Mesenchymal stem cell (in vitro differentiated cells and primary cell): ENCODE data around the gene CYP46A1.

ENCODE experiments used
- DNase-seq: peaks from one replicate; pipeline ENCODE4 v3.0.0-alpha.2; 2013
- H2AFZ ChIP-seq: one replicate; pipeline ENCODE4 v1.6.1; 2013; ENCODE audit warnings: low read depth, mild to moderate bottlenecking, control low read depth, inconsistent platforms, low read length, moderate library complexity
- H2AK5ac ChIP-seq: 2 replicates; pipeline ENCODE4 v1.6.1; 2013; ENCODE audit warnings: low read length, moderate library complexity, mild to moderate bottlenecking, inconsistent platforms; ENCODE audit not compliant: severe bottlenecking
- H2BK120ac ChIP-seq: one replicate; pipeline ENCODE4 v1.6.1; 2013; ENCODE audit warnings: low read depth, mild to moderate bottlenecking, inconsistent platforms, low read length, moderate library complexity
- H2BK12ac ChIP-seq, 2 experiments: one replicate each; pipeline ENCODE4 v1.6.1; 2013; ENCODE audit warnings: inconsistent platforms in 2 of 2, low read length in 2 of 2, mild to moderate bottlenecking in 2 of 2, moderate library complexity in 2 of 2, control low read depth in 1 of 2
- H2BK15ac ChIP-seq: one replicate; pipeline ENCODE4 v1.6.1; 2013; ENCODE audit warnings: mild to moderate bottlenecking, low read depth, inconsistent platforms; ENCODE audit not compliant: poor library complexity, severe bottlenecking
- H2BK5ac ChIP-seq: 2 replicates; pipeline ENCODE4 v1.6.1; 2013; ENCODE audit warnings: low read depth, mild to moderate bottlenecking, low read length, control low read depth, inconsistent platforms; ENCODE audit not compliant: poor library complexity, severe bottlenecking
- H3K14ac ChIP-seq, 2 experiments: one replicate each; pipeline ENCODE4 v1.6.1; 2013; ENCODE audit warnings: inconsistent platforms in 2 of 2, low read length in 2 of 2, control low read depth in 1 of 2, mild to moderate bottlenecking in 1 of 2, moderate library complexity in 1 of 2
- H3K18ac ChIP-seq, 2 experiments: one replicate each; pipeline ENCODE4 v1.6.1; 2013; ENCODE audit warnings: inconsistent platforms in 2 of 2, low read length in 2 of 2, control low read depth in 1 of 2, low read depth in 1 of 2, mild to moderate bottlenecking in 1 of 2
- H3K23ac ChIP-seq, 2 experiments: one replicate each; pipeline ENCODE4 v1.6.1; 2013; ENCODE audit warnings: inconsistent platforms in 2 of 2, low read length in 2 of 2, mild to moderate bottlenecking in 2 of 2, moderate library complexity in 2 of 2, control low read depth in 1 of 2
- H3K27ac ChIP-seq: 2 replicates; pipeline ENCODE4 v1.5.1; 2013; ENCODE audit warnings: mild to moderate bottlenecking, moderate library complexity, low read length, control low read depth, inconsistent platforms; ENCODE audit not compliant: poor library complexity, severe bottlenecking
- H3K27me3 ChIP-seq, 2 experiments: 2 replicates each; pipeline versions ENCODE4 v1.6.1 to v1.7.0; 2013; ENCODE audit warnings: low read length in 2 of 2, mild to moderate bottlenecking in 2 of 2, moderate library complexity in 2 of 2, control low read depth in 1 of 2, inconsistent platforms in 1 of 2; ENCODE audit not compliant: control insufficient read depth in 1 of 2, insufficient read depth in 1 of 2
- H3K36me3 ChIP-seq, 2 experiments: 2 replicates each; pipeline versions ENCODE4 v1.6.1 to v1.7.0; 2013; ENCODE audit warnings: low read length in 2 of 2, control low read depth in 1 of 2, inconsistent platforms in 1 of 2, low read depth in 1 of 2, mild to moderate bottlenecking in 1 of 2; ENCODE audit not compliant: insufficient read depth in 2 of 2, control insufficient read depth in 1 of 2
- H3K4ac ChIP-seq, 2 experiments: one replicate each; pipeline ENCODE4 v1.6.1; 2013; ENCODE audit warnings: inconsistent platforms in 2 of 2, low read length in 2 of 2, mild to moderate bottlenecking in 2 of 2, moderate library complexity in 2 of 2, control low read depth in 1 of 2, low read depth in 1 of 2
- H3K4me1 ChIP-seq: 2 replicates; pipeline ENCODE4 v1.6.1; 2013; ENCODE audit warnings: low read depth, low read length, control low read depth; ENCODE audit not compliant: control insufficient read depth, insufficient read depth
- H3K4me2 ChIP-seq: 2 replicates; pipeline ENCODE4 v1.6.1; 2013; ENCODE audit warnings: low read length, mild to moderate bottlenecking, inconsistent platforms; ENCODE audit not compliant: poor library complexity, severe bottlenecking
- H3K4me3 ChIP-seq, 2 experiments: 2 replicates each; pipeline versions ENCODE4 v1.5.1 to v1.7.0; 2013; ENCODE audit warnings: low read length in 2 of 2, mild to moderate bottlenecking in 2 of 2, control low read depth in 1 of 2, low read depth in 1 of 2; ENCODE audit not compliant: insufficient read depth in 1 of 2
- H3K79me1 ChIP-seq: replicated peaks from 2 replicates; pipeline ENCODE4 v1.6.1; 2013; ENCODE audit warnings: mild to moderate bottlenecking, control low read depth, low read length, inconsistent platforms; ENCODE audit not compliant: poor library complexity, severe bottlenecking
- H3K9ac ChIP-seq: 2 replicates; pipeline ENCODE4 v1.7.0; 2013; ENCODE audit warnings: mild to moderate bottlenecking, low read length, moderate library complexity
- H3K9me3 ChIP-seq: 2 replicates; pipeline ENCODE4 v1.7.0; 2013; ENCODE audit warnings: mild to moderate bottlenecking, low read length; ENCODE audit not compliant: control insufficient read depth
- H4K8ac ChIP-seq: one replicate; pipeline ENCODE4 v1.6.1; 2013; ENCODE audit warnings: inconsistent platforms, mild to moderate bottlenecking, low read length, moderate library complexity
- H4K91ac ChIP-seq: one replicate; pipeline ENCODE4 v1.6.1; 2013; ENCODE audit warnings: mild to moderate bottlenecking, low read length, inconsistent platforms
- WGBS: methylation state at CpG from one replicate; pipeline ENCODE4 v1.1.7; 2013; ENCODE audit warnings: mixed read lengths; 5-methylcytosine and 5-hydroxymethylcytosine counted together

The CYP46A1 gene

DNA sequence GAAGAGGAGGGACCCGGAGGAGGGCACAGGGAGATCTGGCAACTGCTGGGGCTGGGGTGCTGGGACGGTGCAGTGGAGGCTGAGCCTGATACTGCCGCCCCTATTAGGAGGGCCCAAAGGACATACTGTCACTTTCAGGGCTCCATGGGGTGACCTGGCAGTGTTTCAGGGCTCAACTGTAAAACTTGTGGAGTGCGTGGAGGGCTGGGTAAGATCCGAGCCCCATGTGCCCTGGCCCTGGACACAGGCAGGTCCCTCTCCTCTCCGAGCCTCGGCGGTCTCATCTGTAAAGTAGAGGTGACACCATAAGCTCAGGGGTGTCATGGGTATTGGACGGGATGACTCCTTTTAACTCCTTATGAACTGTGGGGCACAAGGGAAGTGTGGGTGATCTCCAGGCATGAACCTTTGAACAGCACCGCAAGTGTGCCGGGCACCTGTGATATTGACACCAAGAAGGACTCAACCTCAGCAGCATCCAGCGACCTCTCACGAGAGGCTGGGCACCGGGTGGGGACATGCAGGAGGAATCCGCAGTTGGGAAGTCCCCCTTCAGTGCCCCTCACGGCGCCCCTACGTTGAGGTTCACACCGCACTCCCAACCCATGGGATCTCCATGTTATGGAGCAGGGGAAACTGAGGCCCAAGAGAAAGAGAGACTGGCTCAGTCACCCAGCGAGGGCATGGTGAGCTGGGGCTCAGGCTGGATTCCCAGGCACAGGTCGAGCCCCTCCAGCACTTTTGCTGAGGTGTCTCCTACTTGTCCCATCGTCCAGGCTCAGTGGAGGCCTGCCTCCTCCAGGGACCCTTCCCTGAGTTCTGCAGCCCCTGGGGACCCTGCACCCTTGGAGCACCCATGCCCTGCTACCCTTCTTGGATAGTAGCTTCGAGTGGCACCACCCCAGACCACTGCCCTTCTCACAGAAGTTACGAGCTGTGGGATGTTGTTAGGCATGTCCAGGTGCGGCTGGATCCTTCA, 58.7 kb downstream of the CYP46A1 start:
- Histone ChIP-seq H3K14ac (no peak overlapping the region), H3K4ac (no peak overlapping the region), H3K4me2 (no peak overlapping the region), H3K9me3 (no peaks in the 10 kb centered on the region), H2AK5ac (peak overlapping the region; percentile 37), H3K18ac (no peak overlapping the region), H3K36me3 (no peaks in the 10 kb centered on the region), H3K9ac (no peak overlapping the region), H2BK12ac (no peak overlapping the region), H3K79me1 (no peaks in the 10 kb centered on the region), H3K27ac (no peak overlapping the region), H2BK5ac (no peak overlapping the region), H2AFZ (no peak overlapping the region), H3K4me1 (peaks cover 24% of the 10 kb centered on the region), H4K8ac (no peak overlapping the region), H2BK120ac (no peak overlapping the region), H3K4me3 (no peak overlapping the region), H4K91ac (no peak overlapping the region), H3K23ac (no peak overlapping the region), H2BK15ac (no peak overlapping the region), H3K27me3 (peaks cover 0 to 6% of the 10 kb centered on the region in 2 experiments)
- WGBS: 93% methylated on average over 25 of the region's 25 CpGs
- no peak for DNase-seq

DNA sequence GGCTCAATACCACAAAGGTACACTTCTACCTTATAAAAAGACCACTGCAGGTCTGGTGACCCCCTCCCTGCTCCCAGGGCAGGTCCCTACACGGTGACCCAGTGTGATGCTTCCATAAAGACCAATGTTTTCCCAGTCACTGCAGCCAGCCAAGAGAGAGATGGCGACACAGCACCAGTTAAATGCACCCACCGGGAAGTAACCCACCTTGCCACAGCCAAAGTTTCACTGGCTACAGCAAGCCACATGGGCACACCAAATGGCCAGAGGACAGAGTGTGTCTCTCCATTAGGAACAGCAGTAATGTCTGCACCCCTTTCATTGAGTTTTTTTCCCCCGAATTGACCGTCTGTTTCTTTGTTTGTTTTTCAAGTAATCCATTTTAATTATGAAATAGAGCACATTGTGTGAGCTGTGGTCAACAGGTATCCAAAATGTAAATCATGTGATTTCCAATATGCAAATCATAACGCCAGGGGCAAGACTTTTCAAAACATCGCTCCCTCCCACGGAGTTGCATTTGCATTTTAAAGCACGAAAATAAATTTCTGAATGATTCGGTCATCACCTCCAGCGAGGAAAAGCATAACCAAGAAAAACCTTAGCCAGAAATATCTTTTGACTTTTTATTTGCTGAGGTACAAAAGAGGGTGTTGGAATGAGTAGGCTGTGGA, 60.2 kb downstream of the CYP46A1 start:
- H3K23ac ChIP-seq: no peak overlapping the region
- H3K27ac ChIP-seq: peak overlapping the region; percentile 59
- H2BK15ac ChIP-seq: no peak overlapping the region
- H3K14ac ChIP-seq: no peak overlapping the region
- peak overlapping the region; percentile 20 for H4K91ac ChIP-seq
- no peak overlapping the region for H3K4me2 ChIP-seq
- no peak overlapping the region for H3K18ac ChIP-seq
- H3K4ac ChIP-seq: no peak overlapping the region
- H3K9me3 ChIP-seq: no peaks in the 10 kb centered on the region
- H2AFZ ChIP-seq: no peak overlapping the region
- peak overlapping the region; percentile 36 for H3K9ac ChIP-seq
- DNase-seq: peak; percentile 31
- WGBS: 31% methylated on average over 7 of the region's 11 CpGs
- no peak overlapping the region for H2BK12ac ChIP-seq
- H2BK120ac ChIP-seq: no peak overlapping the region
- H3K79me1 ChIP-seq: no peaks in the 10 kb centered on the region
- no peak overlapping the region for H4K8ac ChIP-seq
- no peaks in the 10 kb centered on the region for H3K36me3 ChIP-seq
- peaks cover 0 to 6% of the 10 kb centered on the region in 2 experiments for H3K27me3 ChIP-seq
- H2AK5ac ChIP-seq: no peak overlapping the region
- H3K4me1 ChIP-seq: peaks cover 24% of the 10 kb centered on the region
- no peak overlapping the region for H3K4me3 ChIP-seq
- H2BK5ac ChIP-seq: no peak overlapping the region

DNA sequence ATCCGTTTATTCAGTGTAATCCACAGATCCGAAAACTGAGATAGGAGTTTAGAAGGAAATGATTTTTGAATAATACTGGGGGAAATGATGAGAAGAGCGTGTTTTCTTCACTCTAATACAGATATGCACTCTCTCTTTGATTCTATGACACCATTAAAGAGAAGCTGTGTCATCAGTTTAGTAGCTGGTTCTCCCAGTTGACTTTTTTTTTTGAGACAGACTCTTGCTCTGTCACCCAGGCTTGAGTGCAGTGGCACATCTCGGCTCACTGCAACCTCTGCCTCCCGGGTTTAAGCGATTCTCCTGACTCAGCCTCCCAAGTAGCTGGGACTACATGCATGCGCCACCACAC, 60.8 kb downstream of the CYP46A1 start:
- no peak overlapping the region for H2BK120ac ChIP-seq
- no peaks in the 10 kb centered on the region for H3K36me3 ChIP-seq
- no peak overlapping the region for H3K4ac ChIP-seq
- H2BK12ac ChIP-seq: no peak overlapping the region
- no peaks in the 10 kb centered on the region for H3K79me1 ChIP-seq
- no peak overlapping the region for H4K8ac ChIP-seq
- no peaks in the 10 kb centered on the region for H3K9me3 ChIP-seq
- no peak overlapping the region for H3K18ac ChIP-seq
- no peak overlapping the region for H3K4me3 ChIP-seq
- peak; percentile 30 for DNase-seq
- H4K91ac ChIP-seq: no peak overlapping the region
- 62% methylated on average over 6 of the region's 7 CpGs for WGBS
- no peak overlapping the region for H3K4me2 ChIP-seq
- no peak overlapping the region for H2BK5ac ChIP-seq
- H2AFZ ChIP-seq: no peak overlapping the region
- peaks cover 24% of the 10 kb centered on the region for H3K4me1 ChIP-seq
- H3K14ac ChIP-seq: no peak overlapping the region
- H3K27ac ChIP-seq: peak overlapping the region; percentile 59
- H2BK15ac ChIP-seq: no peak overlapping the region
- H3K23ac ChIP-seq: no peak overlapping the region
- peaks cover 0 to 5% of the 10 kb centered on the region in 2 experiments for H3K27me3 ChIP-seq
- H2AK5ac ChIP-seq: no peak overlapping the region
- H3K9ac ChIP-seq: peak overlapping the region; percentile 36

DNA sequence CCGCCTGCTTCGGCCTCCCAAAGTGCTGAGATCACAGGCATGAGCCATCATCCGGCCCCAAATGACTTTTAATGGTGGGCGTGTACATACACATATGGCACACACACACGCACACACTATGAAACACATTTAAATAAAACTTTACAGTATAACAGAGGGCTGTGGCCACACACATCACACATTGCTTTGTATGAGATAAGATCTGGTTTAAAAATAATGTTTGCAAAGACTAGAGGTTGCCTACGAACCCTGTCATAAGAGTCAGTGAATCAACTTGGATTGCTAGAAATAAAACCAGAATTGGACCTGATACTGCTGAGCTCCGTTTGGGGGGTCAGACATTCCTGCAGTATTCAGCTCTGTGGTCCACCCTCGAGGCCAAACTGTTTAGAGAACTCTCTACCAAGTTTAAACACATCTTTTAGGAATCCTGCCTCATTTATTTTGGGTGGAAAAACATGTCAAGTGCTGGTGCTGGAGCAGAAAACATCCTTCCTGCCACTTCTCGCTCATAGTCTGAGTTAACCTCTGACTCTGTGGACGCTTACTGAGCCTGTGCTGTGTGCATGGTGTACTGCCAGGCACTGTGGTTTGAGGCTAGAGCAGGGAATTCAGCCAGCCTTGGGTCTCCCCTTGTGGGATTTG, 61.3 kb downstream of the CYP46A1 start:
- DNase-seq: peak; percentile 78
- Histone ChIP-seq H2BK12ac (no peak overlapping the region), H3K27me3 (peaks cover 0 to 10% of the 10 kb centered on the region in 2 experiments), H2AK5ac (peak overlapping the region; percentile 24), H2AFZ (no peak overlapping the region), H4K8ac (no peak overlapping the region), H2BK120ac (no peak overlapping the region), H3K23ac (no peak overlapping the region), H3K4me1 (peaks cover 25% of the 10 kb centered on the region), H3K4ac (no peak overlapping the region), H3K79me1 (no peaks in the 10 kb centered on the region), H3K18ac (no peak overlapping the region), H2BK5ac (no peak overlapping the region), H2BK15ac (no peak overlapping the region), H3K4me2 (no peak overlapping the region), H3K9ac (peak overlapping the region; percentile 36), H3K14ac (no peak overlapping the region), H3K27ac (peak overlapping the region; percentile 59), H3K4me3 (no peak overlapping the region), H3K36me3 (no peaks in the 10 kb centered on the region), H4K91ac (no peak overlapping the region), H3K9me3 (no peaks in the 10 kb centered on the region)
- WGBS: 41% methylated on average over 8 of the region's 10 CpGs
